Breast epithelium (tissue), 4 donors: Measurements from ENCODE around the gene NUBPL. TPM values are rescaled to one million over a fixed set of nuclear protein-coding genes. Genes with fewer than 3 reads are reported as not detected.
"Not testable (repeated sequence)": the region's sequence is repeated elsewhere in the genome, so short reads cannot be mapped to it uniquely, and the experiment has no call there.

Experiments used
- DNase-seq, 2 donors: peaks; one replicate each; pipeline ENCODE4 v3.0.0-alpha.2; 2019; ENCODE audit warnings: low spot score in 2 of 2
- H3K27ac ChIP-seq, 2 donors: fragments of 200-600 bp; sonication (generic) in 1 of 2; one replicate each; pipeline ENCODE4 v1.5.1; 2016 to 2019; ENCODE audit warnings: mild to moderate bottlenecking in 1 of 2
- H3K27me3 ChIP-seq, 2 donors: fragments of 200-600 bp; sonication (generic) in 1 of 2; one replicate each; pipeline versions ENCODE4 v1.5.1 to v1.6.0; 2017 to 2019; ENCODE audit warnings: control low read depth in 1 of 2, mild to moderate bottlenecking in 1 of 2
- H3K36me3 ChIP-seq: fragments of 200-600 bp; one replicate; pipeline ENCODE4 v1.5.1; 2019
- H3K4me1 ChIP-seq, 2 donors: fragments of 200-600 bp; sonication (generic); one replicate each; pipeline ENCODE4 v1.5.1; 2016 to 2019; ENCODE audit warnings: control low read depth in 1 of 2
- H3K4me3 ChIP-seq, 3 donors: fragments of 200-600 bp; sonication (generic); 1 replicate in 2 of 3; 2 replicates in 1 of 3; pipeline ENCODE4 v1.5.1; 2016 to 2019; ENCODE audit warnings: mild to moderate bottlenecking in 3 of 3, moderate library complexity in 2 of 3
- H3K9me3 ChIP-seq, 2 donors: fragments of 200-600 bp; sonication (generic) in 1 of 2; one replicate each; pipeline ENCODE4 v1.5.1; 2016 to 2019; ENCODE audit warnings: control low read depth in 1 of 2
- POLR2A ChIP-seq: fragments of 450-650 bp; IDR thresholded peaks from one replicate; pipeline ENCODE4 v1.6.1; 2016; ENCODE audit warnings: antibody characterized with exemption, mild to moderate bottlenecking, moderate library complexity
- POLR2AphosphoS5 ChIP-seq, 3 donors: sonication (generic); formaldehyde crosslinking; IDR thresholded peaks; one replicate each; pipeline ENCODE4 v1.6.1; 2017; ENCODE audit warnings: antibody characterized with exemption in 3 of 3
- intact Hi-C: fragments of 100-400 bp; cut with DNase I; formaldehyde crosslinking; loops from one replicate; pipeline ENCODE4 v1.15.1; 2023; ENCODE audit warnings: low total_unique reads
- total RNA-seq, 3 donors: library from RNA; depleted of rRNA; stranded (reverse); fragments of >200 nt; gene quantifications; one replicate each; pipeline ENCODE4 v1.1.0, GENCODE V29; 2016
- TF ChIP-seq, protein P1 (sequence below), 3 donors: fragments of 450-650 bp; IDR thresholded peaks; one replicate each; pipeline ENCODE4 v1.5.1; 2016 to 2017; ENCODE audit warnings: antibody characterized with exemption in 3 of 3, mild to moderate bottlenecking in 3 of 3, moderate library complexity in 3 of 3

NUBPL gene
- total RNA-seq, 3 donors from 2014 or later: 10.9 to 16.2 (median 12.5) TPM

DNA sequence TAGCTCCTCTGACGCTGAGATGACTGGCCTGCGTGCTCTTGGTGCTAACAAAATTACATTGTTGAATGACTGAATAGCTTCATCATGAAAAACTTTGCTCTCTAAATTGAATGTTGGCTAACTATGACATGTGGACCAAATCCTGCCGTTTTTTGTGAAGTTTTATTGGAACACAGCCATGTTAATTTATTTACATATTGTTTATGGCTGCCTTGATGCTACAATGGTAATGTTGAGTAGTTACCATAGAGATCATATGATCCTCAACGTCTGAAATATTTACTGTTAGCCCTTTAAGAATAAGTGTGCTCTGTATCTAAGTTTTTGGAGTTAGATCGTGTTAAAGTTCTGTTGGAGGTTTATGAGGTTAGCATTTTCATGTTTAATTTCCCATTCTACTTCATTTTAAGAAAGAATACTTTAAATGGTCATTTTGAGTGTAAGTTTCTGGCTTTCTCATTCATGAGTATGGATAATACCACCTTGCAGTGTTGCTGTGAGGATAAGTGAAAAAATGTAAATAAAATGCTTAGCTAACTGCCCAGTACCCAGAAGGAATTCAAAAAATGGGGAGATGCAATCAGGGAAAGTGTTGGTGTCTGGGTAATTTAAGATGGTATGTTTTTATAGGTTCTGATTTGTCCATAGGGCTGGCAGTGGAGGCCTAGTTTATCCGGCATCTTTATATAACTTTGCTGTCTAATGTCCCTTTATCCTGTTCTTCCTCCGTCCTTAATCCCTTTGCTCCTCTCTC is 35.3 kb downstream of the NUBPL start:
- intact Hi-C loops: loop anchor here (5.0 kb wide), 1 partner anchor 284 kb away; no protein-coding TSS in a partner anchor
- Histone ChIP-seq H3K36me3 (no peaks in the 10 kb centered on the region), H3K9me3 (no peaks in the 10 kb centered on the region), H3K4me3 (no peak overlapping the region), H3K4me1 (no peaks in the 10 kb centered on the region), H3K27me3 (no peaks in the 10 kb centered on the region), H3K27ac (no peak overlapping the region)
- TF ChIP-seq POLR2A (no peak), POLR2AphosphoS5 (IDR thresholded peaks at IDR 0.05) (no peak)
- TF ChIP-seq, protein P1, sequence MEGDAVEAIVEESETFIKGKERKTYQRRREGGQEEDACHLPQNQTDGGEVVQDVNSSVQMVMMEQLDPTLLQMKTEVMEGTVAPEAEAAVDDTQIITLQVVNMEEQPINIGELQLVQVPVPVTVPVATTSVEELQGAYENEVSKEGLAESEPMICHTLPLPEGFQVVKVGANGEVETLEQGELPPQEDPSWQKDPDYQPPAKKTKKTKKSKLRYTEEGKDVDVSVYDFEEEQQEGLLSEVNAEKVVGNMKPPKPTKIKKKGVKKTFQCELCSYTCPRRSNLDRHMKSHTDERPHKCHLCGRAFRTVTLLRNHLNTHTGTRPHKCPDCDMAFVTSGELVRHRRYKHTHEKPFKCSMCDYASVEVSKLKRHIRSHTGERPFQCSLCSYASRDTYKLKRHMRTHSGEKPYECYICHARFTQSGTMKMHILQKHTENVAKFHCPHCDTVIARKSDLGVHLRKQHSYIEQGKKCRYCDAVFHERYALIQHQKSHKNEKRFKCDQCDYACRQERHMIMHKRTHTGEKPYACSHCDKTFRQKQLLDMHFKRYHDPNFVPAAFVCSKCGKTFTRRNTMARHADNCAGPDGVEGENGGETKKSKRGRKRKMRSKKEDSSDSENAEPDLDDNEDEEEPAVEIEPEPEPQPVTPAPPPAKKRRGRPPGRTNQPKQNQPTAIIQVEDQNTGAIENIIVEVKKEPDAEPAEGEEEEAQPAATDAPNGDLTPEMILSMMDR (IDR thresholded peaks at IDR 0.05): no peak
- DNase-seq: no peak

DNA sequence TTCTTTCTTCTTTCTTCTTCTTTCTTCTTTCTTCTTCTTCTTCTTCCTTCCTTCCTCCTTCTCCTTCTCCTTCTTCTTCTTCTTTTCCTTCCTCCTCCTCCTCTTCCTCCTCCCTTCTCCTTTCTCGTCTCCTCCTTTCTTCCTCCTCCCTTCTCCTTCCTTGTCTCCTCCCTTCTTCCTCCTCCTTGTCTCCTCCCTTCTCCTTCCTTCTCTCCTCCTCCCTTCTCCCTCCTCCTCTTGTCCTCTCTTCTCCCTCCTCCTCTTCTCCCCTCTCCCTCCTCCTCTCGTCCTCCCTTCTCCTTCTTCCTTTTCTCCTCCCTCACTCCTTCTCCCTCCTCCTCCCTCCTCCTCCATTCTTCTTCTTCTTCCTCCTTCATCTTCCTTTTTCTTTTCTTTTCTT is 44.5 kb downstream of the NUBPL start:
- H3K4me3 ChIP-seq: no peak overlapping the region
- no peak overlapping the region for H3K27ac ChIP-seq
- no peaks in the 10 kb centered on the region for H3K4me1 ChIP-seq
- no peaks in the 10 kb centered on the region for H3K36me3 ChIP-seq
- intact Hi-C loops: no loop called here
- H3K9me3 ChIP-seq: peaks cover 0 to under 1% of the 10 kb centered on the region in 2 donors
- TF ChIP-seq, protein P1 (IDR thresholded peaks at IDR 0.05): no peak
- TF ChIP-seq POLR2A (no peak), POLR2AphosphoS5 (IDR thresholded peaks at IDR 0.05) (no peak)
- H3K27me3 ChIP-seq: no peaks in the 10 kb centered on the region
- DNase-seq: no peak

DNA sequence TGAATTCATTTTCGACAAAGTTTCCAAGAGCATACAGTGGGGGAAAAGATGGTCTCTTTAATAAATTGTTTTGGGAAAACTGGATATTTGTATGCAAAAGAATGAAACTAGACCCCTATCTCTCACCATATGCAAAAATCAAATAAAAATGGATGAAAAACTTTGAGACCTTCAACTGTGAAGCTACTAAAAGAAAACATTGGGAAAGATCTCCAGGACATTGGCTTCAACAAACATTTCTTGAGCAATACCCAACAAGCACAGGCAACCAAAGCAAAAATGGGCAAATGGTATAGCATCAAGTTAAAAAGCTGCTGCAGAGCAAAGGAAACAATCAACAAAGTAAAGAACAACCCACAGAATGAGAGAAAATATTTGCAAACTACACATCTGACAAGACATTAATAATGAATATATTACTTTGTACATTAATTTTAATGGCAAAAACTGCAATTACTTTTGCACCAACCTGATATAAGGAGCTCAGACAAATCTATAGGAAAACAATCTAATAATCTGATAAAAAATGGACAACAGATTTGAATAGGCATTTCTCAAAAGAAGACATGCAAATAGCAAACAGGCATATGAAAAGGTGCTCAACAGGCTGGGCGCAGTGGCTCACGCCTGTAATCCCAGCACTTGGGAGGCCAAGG is 50.7 kb downstream of the NUBPL start:
- Histone ChIP-seq H3K4me3 (no peak overlapping the region), H3K4me1 (no peaks in the 10 kb centered on the region), H3K36me3 (no peaks in the 10 kb centered on the region), H3K27me3 (no peaks in the 10 kb centered on the region), H3K27ac (no peak overlapping the region), H3K9me3 (peaks cover 10 to 20% of the 10 kb centered on the region in 2 donors)
- TF ChIP-seq POLR2AphosphoS5 (IDR thresholded peaks at IDR 0.05): no peak
- TF ChIP-seq, protein P1 (IDR thresholded peaks at IDR 0.05): no peak
- no peak for TF ChIP-seq POLR2A
- intact Hi-C loops: no loop called here
- no peak for DNase-seq

DNA sequence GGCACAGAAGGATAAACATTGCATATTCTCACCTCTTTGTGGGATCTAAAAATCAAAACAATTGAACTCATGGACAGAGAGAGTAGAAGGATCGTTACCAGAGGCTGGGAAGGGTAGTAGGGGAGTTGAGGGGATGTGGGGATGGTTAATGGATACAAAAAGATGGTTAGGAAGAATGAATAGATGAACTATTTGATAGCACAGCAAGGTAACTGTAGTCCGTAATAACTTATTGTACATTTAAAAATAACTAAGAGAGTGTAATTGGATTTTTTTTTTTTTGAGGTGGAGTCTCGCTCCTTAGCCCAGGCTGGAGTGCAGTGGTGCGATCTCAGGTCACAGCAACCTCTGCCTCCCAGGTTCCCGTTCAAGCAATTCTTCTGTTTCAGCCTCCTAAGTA is 52.0 kb downstream of the NUBPL start:
- Histone ChIP-seq H3K36me3 (no peaks in the 10 kb centered on the region), H3K4me3 (no peak overlapping the region), H3K9me3 (peaks cover 10 to 23% of the 10 kb centered on the region in 2 donors), H3K4me1 (no peaks in the 10 kb centered on the region), H3K27me3 (no peaks in the 10 kb centered on the region), H3K27ac (no peak overlapping the region)
- intact Hi-C loops: no loop called here
- DNase-seq: no peak
- TF ChIP-seq, protein P1 (IDR thresholded peaks at IDR 0.05): no peak
- TF ChIP-seq POLR2A (no peak), POLR2AphosphoS5 (IDR thresholded peaks at IDR 0.05) (no peak)

DNA sequence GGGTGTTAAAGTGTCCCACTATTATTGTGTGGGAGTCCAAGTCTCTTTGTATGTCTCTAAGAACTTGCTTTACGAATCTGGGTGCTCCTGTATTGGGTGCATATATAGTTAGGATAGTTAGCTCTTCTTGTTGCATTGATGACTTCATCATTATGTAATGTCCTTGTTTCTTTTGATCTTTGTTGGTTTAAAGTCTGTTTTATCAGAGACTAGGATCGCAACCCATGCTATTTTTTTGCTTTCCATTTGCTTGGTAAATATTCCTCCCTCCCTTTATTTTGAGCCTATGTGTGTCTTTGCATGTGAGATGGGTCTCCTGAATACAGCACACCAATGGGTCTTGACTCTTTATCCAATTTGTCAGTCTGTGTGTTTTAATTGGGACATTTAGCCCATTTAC is 57.7 kb downstream of the NUBPL start:
- intact Hi-C loops, H3K36me3 ChIP-seq: not testable (repeated sequence)

More for the DNA sequence above, 57.7 kb downstream of the NUBPL start:
- H3K27me3 ChIP-seq, DNase-seq, H3K27ac ChIP-seq, H3K4me1 ChIP-seq, H3K4me3 ChIP-seq: not testable (repeated sequence)
- H3K9me3 ChIP-seq: peaks cover 13 to 40% of the 10 kb centered on the region in 2 donors
